Measurements from ENCODE around the gene CES5A.
"Not testable (repeated sequence)": the region's sequence is repeated elsewhere in the genome, so short reads cannot be mapped to it uniquely, and the experiment has no call there.

The CES5A gene

DNA sequence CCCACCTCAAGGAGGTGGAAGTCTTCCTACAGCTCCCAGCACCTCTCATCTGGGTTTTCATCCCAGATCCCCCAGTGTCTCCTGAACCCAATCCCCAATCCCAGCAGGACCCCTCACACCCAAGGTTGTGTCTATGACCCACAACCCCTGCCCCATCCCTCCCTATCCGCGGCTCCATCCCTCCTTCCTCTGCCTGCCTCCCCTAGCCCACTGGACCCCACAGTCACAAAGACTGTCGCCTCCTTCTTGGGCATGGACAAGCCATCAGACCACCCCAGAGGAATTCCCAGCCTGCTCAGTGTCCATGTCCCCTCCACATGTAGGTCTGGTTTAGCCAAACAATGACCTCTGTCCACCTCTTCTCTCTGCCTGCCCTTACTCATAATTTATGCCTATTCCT is 54.6 kb downstream of the CES5A start:
- no peak overlapping the region for H3K4me2 ChIP-seq
- H2AFZ ChIP-seq (ENCODE audit: low read depth) = no peak overlapping the region
- no peak overlapping the region for H3K9ac ChIP-seq

DNA sequence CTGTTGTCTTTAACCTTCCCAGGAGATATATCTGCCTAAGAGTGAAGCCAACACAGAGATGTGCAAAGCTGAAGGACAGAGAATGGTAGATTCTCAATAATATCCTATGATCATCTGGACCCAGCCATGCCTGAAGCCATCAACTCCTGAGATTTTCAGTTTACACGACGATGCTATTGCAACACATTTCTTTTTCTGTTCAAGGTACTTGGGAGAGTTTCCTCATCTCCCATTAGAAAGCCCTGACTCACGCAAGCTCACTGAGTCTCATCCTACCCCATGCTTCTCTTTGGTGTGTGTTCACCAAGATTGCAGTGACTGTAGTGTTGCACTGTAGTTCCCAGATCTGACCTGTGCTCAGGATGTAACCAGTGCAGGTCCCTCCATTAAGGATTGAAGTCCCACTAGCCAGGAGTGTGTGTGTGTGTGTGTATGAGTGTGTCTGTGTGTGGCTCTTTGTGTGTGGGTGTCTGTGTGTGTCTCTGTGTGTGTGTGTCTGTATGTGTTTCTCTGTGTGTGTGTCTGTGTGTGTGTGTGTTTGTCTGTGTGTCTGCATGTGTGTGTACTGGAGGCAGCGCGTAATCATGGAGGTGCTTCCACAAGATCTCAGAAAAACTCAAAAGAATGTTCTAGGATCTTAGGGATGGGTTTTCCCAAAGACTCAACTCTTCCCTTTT is 57.8 kb downstream of the CES5A start:
- Histone ChIP-seq H3K4me3 (IDR thresholded peaks at IDR 0.05; ENCODE audit: insufficient read depth, low read depth, low read length) (no peak overlapping the region), H3K36me3 (ENCODE audit: insufficient read depth) (no peaks in the 10 kb centered on the region), H4K20me1 (ENCODE audit: insufficient read depth) (no peaks in the 10 kb centered on the region), H3K9ac (no peak overlapping the region), H3K4me2 (no peak overlapping the region), H2AFZ (ENCODE audit: low read depth) (no peak overlapping the region), H3K4me1 (ENCODE audit: low read depth, poor library complexity, severe bottlenecking) (no peaks in the 10 kb centered on the region), H3K27ac (no peak overlapping the region), H3K27me3 (ENCODE audit: insufficient read depth, low read depth) (no peaks in the 10 kb centered on the region), H3K79me2 (ENCODE audit: insufficient read depth, low read depth) (no peaks in the 10 kb centered on the region)
- TF ChIP-seq, protein P1, sequence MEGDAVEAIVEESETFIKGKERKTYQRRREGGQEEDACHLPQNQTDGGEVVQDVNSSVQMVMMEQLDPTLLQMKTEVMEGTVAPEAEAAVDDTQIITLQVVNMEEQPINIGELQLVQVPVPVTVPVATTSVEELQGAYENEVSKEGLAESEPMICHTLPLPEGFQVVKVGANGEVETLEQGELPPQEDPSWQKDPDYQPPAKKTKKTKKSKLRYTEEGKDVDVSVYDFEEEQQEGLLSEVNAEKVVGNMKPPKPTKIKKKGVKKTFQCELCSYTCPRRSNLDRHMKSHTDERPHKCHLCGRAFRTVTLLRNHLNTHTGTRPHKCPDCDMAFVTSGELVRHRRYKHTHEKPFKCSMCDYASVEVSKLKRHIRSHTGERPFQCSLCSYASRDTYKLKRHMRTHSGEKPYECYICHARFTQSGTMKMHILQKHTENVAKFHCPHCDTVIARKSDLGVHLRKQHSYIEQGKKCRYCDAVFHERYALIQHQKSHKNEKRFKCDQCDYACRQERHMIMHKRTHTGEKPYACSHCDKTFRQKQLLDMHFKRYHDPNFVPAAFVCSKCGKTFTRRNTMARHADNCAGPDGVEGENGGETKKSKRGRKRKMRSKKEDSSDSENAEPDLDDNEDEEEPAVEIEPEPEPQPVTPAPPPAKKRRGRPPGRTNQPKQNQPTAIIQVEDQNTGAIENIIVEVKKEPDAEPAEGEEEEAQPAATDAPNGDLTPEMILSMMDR (conservative IDR thresholded peaks at IDR 0.05; ENCODE audit: low read depth, low read length) = no peak

More for the DNA sequence above, 54.6 kb downstream of the CES5A start:
- TF ChIP-seq, protein P1 (conservative IDR thresholded peaks at IDR 0.05; ENCODE audit: low read depth, low read length) = no peak
- Histone ChIP-seq H3K4me1 (ENCODE audit: low read depth, poor library complexity, severe bottlenecking) (no peaks in the 10 kb centered on the region), H4K20me1 (ENCODE audit: insufficient read depth) (no peaks in the 10 kb centered on the region), H3K27ac (no peak overlapping the region), H3K4me3 (IDR thresholded peaks at IDR 0.05; ENCODE audit: insufficient read depth, low read depth, low read length) (no peak overlapping the region), H3K27me3 (ENCODE audit: insufficient read depth, low read depth) (no peaks in the 10 kb centered on the region), H3K79me2 (ENCODE audit: insufficient read depth, low read depth) (no peaks in the 10 kb centered on the region), H3K36me3 (ENCODE audit: insufficient read depth) (no peaks in the 10 kb centered on the region)

DNA sequence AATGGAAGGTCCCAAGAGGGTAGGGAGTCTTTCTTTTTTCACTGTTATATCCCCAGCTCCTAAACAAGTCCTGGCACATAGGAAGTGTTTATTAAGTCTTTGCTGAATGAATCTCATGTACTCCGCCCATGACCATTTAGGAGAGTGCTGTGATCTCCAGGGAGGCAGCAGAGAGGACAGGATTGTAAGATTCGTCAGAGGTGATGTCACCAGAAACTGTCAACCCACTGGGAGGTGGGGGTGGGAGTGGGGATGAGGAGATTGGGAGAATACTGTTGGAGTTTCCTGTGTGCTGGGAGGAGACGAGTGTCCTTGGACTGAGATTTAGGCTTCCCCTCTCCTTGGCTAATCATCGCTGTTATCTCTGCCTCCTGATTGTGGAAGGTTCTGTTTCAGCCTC is 59.0 kb downstream of the CES5A start:
- H3K4me2 ChIP-seq; H3K9ac ChIP-seq; H2AFZ ChIP-seq (ENCODE audit: low read depth); H3K4me3 ChIP-seq (IDR thresholded peaks at IDR 0.05; ENCODE audit: insufficient read depth, low read depth, low read length); H4K20me1 ChIP-seq (ENCODE audit: insufficient read depth); H3K4me1 ChIP-seq (ENCODE audit: low read depth, poor library complexity, severe bottlenecking); H3K36me3 ChIP-seq (ENCODE audit: insufficient read depth); H3K27me3 ChIP-seq (ENCODE audit: insufficient read depth, low read depth); H3K79me2 ChIP-seq (ENCODE audit: insufficient read depth, low read depth); H3K27ac ChIP-seq: not testable (repeated sequence)

- Histone ChIP-seq H3K27me3 (ENCODE audit: insufficient read depth, low read depth) (no peaks in the 10 kb centered on the region), H3K4me1 (ENCODE audit: low read depth, poor library complexity, severe bottlenecking) (no peaks in the 10 kb centered on the region), H3K36me3 (ENCODE audit: insufficient read depth) (no peaks in the 10 kb centered on the region), H3K9ac (no peak overlapping the region), H3K79me2 (ENCODE audit: insufficient read depth, low read depth) (no peaks in the 10 kb centered on the region), H3K27ac (no peak overlapping the region), H3K4me3 (IDR thresholded peaks at IDR 0.05; ENCODE audit: insufficient read depth, low read depth, low read length) (no peak overlapping the region), H3K4me2 (no peak overlapping the region), H2AFZ (ENCODE audit: low read depth) (no peak overlapping the region), H4K20me1 (ENCODE audit: insufficient read depth) (no peaks in the 10 kb centered on the region)
- TF ChIP-seq, protein P1 (conservative IDR thresholded peaks at IDR 0.05; ENCODE audit: low read depth, low read length) = no peak
Measured at GRCh38 chr16:55815320-55815719, 59.9 kb downstream of the CES5A start.

DNA sequence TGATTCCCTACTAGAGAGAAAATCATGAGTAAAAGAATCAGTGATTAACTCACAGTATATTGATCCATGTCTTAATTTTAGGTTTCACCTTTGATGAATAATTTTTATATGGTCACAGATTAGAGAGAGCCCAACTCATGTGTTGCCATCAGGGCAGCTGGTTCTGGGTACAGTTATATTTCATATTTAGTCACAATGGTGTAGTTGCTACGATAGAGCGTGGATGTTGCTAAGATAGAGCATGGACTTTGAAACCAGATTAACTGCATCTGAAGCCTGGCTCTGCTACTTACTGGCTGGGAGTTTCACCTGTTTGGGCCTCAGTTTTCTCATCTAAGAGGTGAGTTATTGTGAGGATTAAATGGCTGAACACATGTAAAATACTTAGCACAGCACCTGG is 61.0 kb downstream of the CES5A start:
- not testable (repeated sequence) for H3K36me3 ChIP-seq (ENCODE audit: insufficient read depth); H3K9ac ChIP-seq; H2AFZ ChIP-seq (ENCODE audit: low read depth); H3K4me3 ChIP-seq (IDR thresholded peaks at IDR 0.05; ENCODE audit: insufficient read depth, low read depth, low read length); H4K20me1 ChIP-seq (ENCODE audit: insufficient read depth); H3K4me2 ChIP-seq; H3K79me2 ChIP-seq (ENCODE audit: insufficient read depth, low read depth); H3K27me3 ChIP-seq (ENCODE audit: insufficient read depth, low read depth); H3K4me1 ChIP-seq (ENCODE audit: low read depth, poor library complexity, severe bottlenecking); H3K27ac ChIP-seq

DNA sequence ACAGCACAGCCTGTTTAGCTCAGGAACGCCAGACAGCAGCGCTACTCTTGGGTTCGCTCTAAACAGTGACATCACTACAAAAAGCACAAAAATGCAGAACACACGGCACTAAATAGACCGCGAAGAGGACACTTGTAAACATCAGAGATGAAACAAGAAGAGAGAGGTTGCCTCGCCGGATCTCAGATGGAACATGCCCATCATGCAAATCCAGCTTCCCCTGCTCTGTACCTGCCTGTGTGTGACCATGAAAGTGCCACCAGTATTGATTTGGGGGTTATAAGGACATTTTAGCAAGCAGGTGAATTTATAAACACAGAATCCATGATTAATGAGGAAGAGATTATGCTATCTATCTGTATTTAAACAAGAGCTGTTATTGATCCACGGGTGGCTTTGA is 61.4 kb downstream of the CES5A start:
- H3K4me2 ChIP-seq; H3K9ac ChIP-seq; H3K27me3 ChIP-seq (ENCODE audit: insufficient read depth, low read depth): not testable (repeated sequence)

More for the DNA sequence above, 61.4 kb downstream of the CES5A start:
- not testable (repeated sequence) for H3K79me2 ChIP-seq (ENCODE audit: insufficient read depth, low read depth); H4K20me1 ChIP-seq (ENCODE audit: insufficient read depth); H3K36me3 ChIP-seq (ENCODE audit: insufficient read depth); H3K4me3 ChIP-seq (IDR thresholded peaks at IDR 0.05; ENCODE audit: insufficient read depth, low read depth, low read length); H2AFZ ChIP-seq (ENCODE audit: low read depth); H3K27ac ChIP-seq; H3K4me1 ChIP-seq (ENCODE audit: low read depth, poor library complexity, severe bottlenecking)
